ENCODE results near the gene ATG9B. TPM values are rescaled to one million over a fixed set of nuclear protein-coding genes. Genes with fewer than 3 reads are reported as not detected.

Gene ATG9B
- total RNA-seq, 2 experiments from 2014 or later = 6.8 to 7.4 TPM

DNA sequence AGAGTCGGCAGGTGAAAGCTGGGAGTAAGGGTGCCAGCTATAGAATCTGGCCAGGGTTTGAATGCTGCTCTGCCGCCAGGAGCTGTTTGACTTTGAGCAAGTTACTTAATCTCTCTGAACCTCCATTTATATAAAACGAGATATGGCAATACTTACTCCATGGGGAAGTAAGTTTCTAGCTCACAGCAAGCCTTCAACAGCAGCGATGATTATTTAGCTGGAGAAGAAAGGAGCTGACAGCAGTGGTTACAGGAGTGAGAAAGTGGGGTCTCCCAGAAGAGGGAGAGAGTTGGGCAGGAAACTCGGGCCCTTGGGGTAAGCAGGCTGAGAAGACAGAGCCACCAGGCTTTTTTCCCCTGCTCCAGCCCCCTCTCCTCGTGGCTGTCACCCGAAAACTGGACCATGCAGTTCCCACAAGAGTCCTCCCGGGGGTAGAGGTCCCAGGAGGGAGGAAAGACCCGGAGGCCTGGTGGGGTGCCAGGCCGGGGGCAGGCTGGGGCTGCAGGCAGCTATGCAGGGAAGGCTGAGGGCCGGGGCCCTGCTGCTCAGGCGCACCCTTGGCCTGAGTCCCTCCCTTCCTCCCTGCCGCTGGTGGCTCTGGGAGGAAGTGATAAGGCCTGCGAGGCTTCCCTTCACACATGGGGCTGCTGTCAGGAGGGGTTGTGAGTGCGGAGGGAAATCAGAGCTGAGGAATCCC, 30.0 kb downstream of the ATG9B start:
- Mint-ChIP-seq H3K27ac (peak overlapping the region; percentile 52), H3K36me3 (ENCODE audit: low read depth) (peaks cover 3% of the 10 kb centered on the region), H3K27me3 (ENCODE audit: low read depth) (peaks cover 12% of the 10 kb centered on the region), H3K9me3 (ENCODE audit: insufficient read depth) (peaks cover 13% of the 10 kb centered on the region), H3K4me1 (ENCODE audit: low read depth) (peaks cover 29% of the 10 kb centered on the region), H3K4me3 (peak overlapping the region; percentile 27)
- CTCF ChIA-PET = interaction anchor here (0.7 to 1.7 kb wide), 11 partner anchors 8 to 118 kb away, joined by 3 to 22 read pairs (median 4); no protein-coding TSS in a partner anchor
- POLR2A ChIA-PET = interaction anchor here (0.7 to 1.2 kb wide), 2 partner anchors 14 to 87 kb away, joined by 3 read pairs; partner anchors contain the start of gene FASTK
- peak; percentile 80 for ATAC-seq
- peak; percentile 54 for DNase-seq

DNA sequence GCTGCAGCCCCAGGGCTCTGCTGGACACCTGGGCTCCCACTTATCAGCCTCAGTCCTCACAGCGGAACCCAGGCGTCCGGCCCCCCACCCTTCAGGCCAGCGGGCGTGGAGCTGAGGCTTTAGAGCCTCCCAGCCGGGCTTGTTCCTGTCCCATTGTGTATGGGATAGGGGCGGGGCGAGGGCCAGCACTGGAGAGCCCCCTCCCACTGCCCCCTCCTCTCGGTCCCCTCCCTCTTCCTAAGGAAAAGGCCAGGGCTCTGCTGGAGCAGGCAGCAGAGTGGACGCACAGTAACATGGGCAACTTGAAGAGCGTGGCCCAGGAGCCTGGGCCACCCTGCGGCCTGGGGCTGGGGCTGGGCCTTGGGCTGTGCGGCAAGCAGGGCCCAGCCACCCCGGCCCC, 30.8 kb downstream of the ATG9B start:
- ATAC-seq (no peak), DNase-seq (no peak)
- no peak overlapping the region for H3K27ac Mint-ChIP-seq
- H3K4me1 Mint-ChIP-seq (ENCODE audit: low read depth) = peaks cover 34% of the 10 kb centered on the region
- H3K4me3 Mint-ChIP-seq = no peak overlapping the region
- POLR2A ChIA-PET = interaction anchor here (1.2 kb wide), 2 partner anchors 56 to 87 kb away, joined by 3 read pairs; partner anchors contain the start of gene FASTK
- H3K27me3 Mint-ChIP-seq (ENCODE audit: low read depth) = peaks cover 12% of the 10 kb centered on the region
- H3K9me3 Mint-ChIP-seq (ENCODE audit: insufficient read depth) = peaks cover 13% of the 10 kb centered on the region
- peaks cover 3% of the 10 kb centered on the region for H3K36me3 Mint-ChIP-seq (ENCODE audit: low read depth)
- CTCF ChIA-PET = interaction anchor here (0.9 to 1.7 kb wide), 9 partner anchors 8 to 95 kb away, joined by 3 to 22 read pairs (median 4); no protein-coding TSS in a partner anchor

DNA sequence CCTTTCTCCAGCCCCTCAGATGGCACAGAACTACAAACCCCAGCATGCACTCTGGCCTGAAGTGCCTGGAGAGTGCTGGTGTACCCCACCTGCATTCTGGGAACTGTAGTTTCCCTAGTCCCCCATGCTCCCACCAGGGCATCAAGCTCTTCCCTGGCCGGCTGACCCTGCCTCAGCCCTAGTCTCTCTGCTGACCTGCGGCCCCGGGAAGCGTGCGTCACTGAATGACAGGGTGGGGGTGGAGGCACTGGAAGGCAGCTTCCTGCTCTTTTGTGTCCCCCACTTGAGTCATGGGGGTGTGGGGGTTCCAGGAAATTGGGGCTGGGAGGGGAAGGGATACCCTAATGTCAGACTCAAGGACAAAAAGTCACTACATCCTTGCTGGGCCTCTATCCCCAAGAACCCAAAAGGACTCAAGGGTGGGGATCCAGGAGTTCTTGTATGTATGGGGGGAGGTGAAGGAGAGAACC, 31.4 kb downstream of the ATG9B start:
- Mint-ChIP-seq H3K4me3 (no peak overlapping the region), H3K4me1 (ENCODE audit: low read depth) (peaks cover 34% of the 10 kb centered on the region), H3K27me3 (ENCODE audit: low read depth) (peaks cover 16% of the 10 kb centered on the region), H3K9me3 (ENCODE audit: insufficient read depth) (peaks cover 13% of the 10 kb centered on the region), H3K27ac (no peak overlapping the region), H3K36me3 (ENCODE audit: low read depth) (peaks cover 3% of the 10 kb centered on the region)
- POLR2A ChIA-PET = interaction anchor here (1.2 kb wide), 1 partner anchor 57 kb away, joined by 3 read pairs; no protein-coding TSS in a partner anchor
- CTCF ChIA-PET = interaction anchor here (0.7 to 1.6 kb wide), 7 partner anchors 13 to 214 kb away, joined by 3 to 5 read pairs (median 3); no protein-coding TSS in a partner anchor
- DNase-seq (peak; percentile 43), ATAC-seq (peak; percentile 57)

DNA sequence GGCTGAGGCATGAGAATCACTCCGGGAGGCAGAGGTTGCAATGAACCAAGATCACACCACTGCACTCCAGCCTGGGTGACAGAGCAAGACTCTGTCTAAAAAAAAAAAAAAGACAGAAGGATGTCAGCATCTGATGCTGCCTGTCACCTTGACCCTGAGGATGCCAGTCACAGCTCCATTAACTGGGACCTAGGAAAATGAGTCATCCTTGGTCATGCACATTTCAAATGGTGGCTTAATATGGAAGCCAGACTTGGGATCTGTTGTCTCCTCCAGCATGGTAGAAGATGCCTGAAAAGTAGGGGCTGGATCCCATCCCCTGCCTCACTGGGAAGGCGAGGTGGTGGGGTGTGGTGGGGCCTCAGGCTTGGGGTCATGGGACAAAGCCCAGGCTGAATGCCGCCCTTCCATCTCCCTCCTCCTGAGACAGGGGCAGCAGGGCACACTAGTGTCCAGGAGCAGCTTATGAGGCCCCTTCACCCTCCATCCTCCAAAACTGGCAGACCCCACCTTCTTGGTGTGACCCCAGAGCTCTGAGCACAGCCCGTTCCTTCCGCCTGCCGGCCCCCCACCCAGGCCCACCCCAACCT, 32.1 kb downstream of the ATG9B start:
- no peak overlapping the region for H3K27ac Mint-ChIP-seq
- no peak for ATAC-seq
- peaks cover 28% of the 10 kb centered on the region for H3K4me1 Mint-ChIP-seq (ENCODE audit: low read depth)
- peaks cover 16% of the 10 kb centered on the region for H3K27me3 Mint-ChIP-seq (ENCODE audit: low read depth)
- H3K9me3 Mint-ChIP-seq (ENCODE audit: insufficient read depth) = peaks cover 13% of the 10 kb centered on the region
- peaks cover 3% of the 10 kb centered on the region for H3K36me3 Mint-ChIP-seq (ENCODE audit: low read depth)
- H3K4me3 Mint-ChIP-seq = no peak overlapping the region
- POLR2A ChIA-PET = interaction anchor here (1.2 kb wide), 1 partner anchor 58 kb away, joined by 3 read pairs; no protein-coding TSS in a partner anchor
- CTCF ChIA-PET = interaction anchor here (0.7 to 0.9 kb wide), 5 partner anchors 13 to 213 kb away, joined by 3 read pairs; no protein-coding TSS in a partner anchor
- no peak for DNase-seq

DNA sequence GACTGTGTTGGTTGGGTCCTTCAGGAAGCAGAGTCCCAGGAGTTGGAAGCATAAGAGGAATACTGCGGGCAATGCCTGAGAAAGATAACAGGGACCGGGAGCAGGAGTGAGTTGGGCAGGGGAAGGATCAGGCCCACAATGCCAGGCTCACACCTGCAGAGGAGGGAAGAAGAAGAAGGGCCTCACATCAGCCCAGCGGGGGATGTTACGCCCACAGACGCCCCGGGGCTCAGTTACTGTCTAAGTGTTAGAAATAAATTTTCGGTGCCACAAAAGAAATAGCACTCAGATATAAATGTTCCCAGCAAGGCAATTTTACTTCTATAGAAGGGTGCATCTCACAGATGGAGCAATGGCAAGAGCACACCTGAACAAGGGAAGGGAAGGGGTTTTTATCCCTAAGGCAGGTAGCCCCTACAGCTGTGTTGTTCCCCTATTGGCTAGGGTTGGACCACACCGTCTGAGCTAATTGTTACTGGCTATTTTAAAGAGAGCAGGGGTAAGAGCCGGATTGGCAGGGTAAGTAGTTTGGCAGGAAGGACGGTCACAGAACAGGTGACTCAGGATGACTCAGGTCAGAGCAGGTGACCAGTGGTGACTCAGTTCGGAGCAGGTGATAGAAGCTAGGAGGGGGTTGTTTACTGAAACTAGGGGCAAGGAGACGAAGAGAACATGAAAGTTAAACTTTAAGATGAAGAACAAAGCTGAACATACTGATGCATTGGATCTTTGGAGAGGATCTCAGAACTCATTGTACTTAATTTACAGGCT, 33.7 kb downstream of the ATG9B start, which contains the start of gene NOS3:
TSS of gene NOS3 (plus strand) at position 602 of the 771 bp plus-strand sequence. CDS start 2,787 bp downstream, outside the sequence.
- Mint-ChIP-seq H3K27me3 (ENCODE audit: low read depth) (peaks cover 19% of the 10 kb centered on the region), H3K9me3 (ENCODE audit: insufficient read depth) (peaks cover 13% of the 10 kb centered on the region), H3K36me3 (ENCODE audit: low read depth) (peaks cover 3% of the 10 kb centered on the region), H3K4me3 (no peak within 1 kb of the TSS), H3K27ac (peak within 1 kb of the TSS; percentile 52), H3K4me1 (ENCODE audit: low read depth) (peaks cover 29% of the 10 kb centered on the region)
- no peak for DNase-seq
- POLR2A ChIA-PET = no interaction called here
- no peak for ATAC-seq
- CTCF ChIA-PET = interaction anchor here (0.7 to 1.9 kb wide), 4 partner anchors 24 to 39 kb away, joined by 3 to 5 read pairs (median 4); no protein-coding TSS in a partner anchor

DNA sequence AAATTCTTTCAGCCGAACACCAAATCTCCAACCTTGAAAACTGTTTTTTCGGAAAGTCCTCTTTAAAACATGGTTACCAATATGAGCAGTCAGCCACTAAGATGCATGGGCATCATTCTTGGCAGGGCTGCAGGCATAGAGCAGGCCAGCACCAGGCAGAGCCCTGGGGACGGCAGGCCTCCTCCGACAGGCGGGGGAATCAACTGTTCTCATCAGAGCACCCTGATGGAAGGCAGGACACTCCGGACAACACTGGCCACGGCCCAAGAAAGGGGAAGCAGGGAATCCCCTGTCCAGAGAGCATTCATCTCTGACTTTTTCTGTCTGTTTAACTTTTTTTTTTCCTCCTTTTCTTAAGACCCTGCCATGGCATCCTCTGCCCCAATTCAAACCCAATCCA, 34.8 kb downstream of the ATG9B start:
- DNase-seq (no peak), ATAC-seq (no peak)
- H3K36me3 Mint-ChIP-seq (ENCODE audit: low read depth) = peaks cover 3% of the 10 kb centered on the region
- H3K4me3 Mint-ChIP-seq = no peak overlapping the region
- H3K27me3 Mint-ChIP-seq (ENCODE audit: low read depth) = peaks cover 21% of the 10 kb centered on the region
- CTCF ChIA-PET = interaction anchor here (0.7 to 1.9 kb wide), 9 partner anchors 13 to 91 kb away, joined by 3 to 10 read pairs (median 4); no protein-coding TSS in a partner anchor
- POLR2A ChIA-PET = interaction anchor here (0.6 kb wide), 1 partner anchor 250 kb away, joined by 3 read pairs; no protein-coding TSS in a partner anchor
- peak overlapping the region; percentile 52 for H3K27ac Mint-ChIP-seq
- H3K9me3 Mint-ChIP-seq (ENCODE audit: insufficient read depth) = peaks cover 13% of the 10 kb centered on the region
- peaks cover 22% of the 10 kb centered on the region for H3K4me1 Mint-ChIP-seq (ENCODE audit: low read depth)

DNA sequence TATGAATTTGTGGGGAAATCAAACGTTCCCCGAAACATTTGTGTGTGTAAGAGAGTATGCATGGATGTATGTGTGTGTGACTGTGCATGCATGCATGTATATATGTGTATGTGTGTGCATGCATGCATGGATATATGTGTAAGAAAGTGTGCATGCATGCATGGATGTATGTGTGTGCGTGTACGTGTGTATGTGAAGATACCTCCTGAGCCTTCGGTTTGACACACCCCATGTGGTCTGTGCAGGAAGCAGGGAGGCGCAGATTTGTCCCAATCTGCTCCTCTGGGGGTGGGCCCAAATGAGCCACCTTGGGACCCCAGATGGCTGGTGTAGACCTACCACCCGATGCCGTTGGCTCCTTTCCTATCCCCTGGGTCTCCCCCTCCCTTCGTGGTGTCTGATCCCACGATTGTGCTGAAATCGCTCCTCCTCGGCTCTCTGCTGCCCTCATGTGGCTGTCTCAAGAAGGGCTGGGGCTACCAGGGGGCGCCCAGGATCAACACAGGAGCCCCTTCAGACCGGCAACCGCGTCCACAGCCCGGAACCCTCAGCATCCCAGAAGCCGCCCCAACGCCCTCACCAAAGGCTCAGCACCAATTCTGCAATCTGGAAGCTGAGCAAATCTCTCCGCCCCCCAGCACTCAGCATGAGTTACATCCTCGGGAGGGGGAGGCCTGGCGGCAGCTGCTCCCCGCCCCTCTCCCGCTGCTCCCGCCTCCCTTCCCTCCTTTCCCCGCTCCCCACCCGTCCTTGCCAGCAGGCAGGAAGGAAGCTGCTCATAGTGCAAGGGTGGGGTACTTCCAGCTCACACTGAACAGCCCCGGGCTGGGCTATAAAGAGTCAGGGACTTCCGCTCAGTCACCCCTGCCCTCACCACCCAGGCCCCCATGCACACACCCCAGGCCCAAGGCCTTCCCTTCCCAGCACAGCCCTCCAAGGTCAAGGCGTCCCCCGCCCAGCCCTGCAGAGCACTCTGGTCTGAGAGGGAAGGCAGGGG, 35.8 kb downstream of the ATG9B start:
- H3K4me3 Mint-ChIP-seq = no peak overlapping the region
- POLR2A ChIA-PET = interaction anchor here (0.8 kb wide), 1 partner anchor 20 kb away, joined by 3 read pairs; no protein-coding TSS in a partner anchor
- DNase-seq (peak; percentile 75), ATAC-seq (peak; percentile 73)
- peaks cover 16% of the 10 kb centered on the region for H3K4me1 Mint-ChIP-seq (ENCODE audit: low read depth)
- CTCF ChIA-PET = interaction anchor here (0.7 to 1.5 kb wide), 10 partner anchors 14 to 90 kb away, joined by 3 to 10 read pairs (median 4); no protein-coding TSS in a partner anchor
- peaks cover 25% of the 10 kb centered on the region for H3K27me3 Mint-ChIP-seq (ENCODE audit: low read depth)
- H3K9me3 Mint-ChIP-seq (ENCODE audit: insufficient read depth) = peaks cover 13% of the 10 kb centered on the region
- no peak overlapping the region for H3K27ac Mint-ChIP-seq
- H3K36me3 Mint-ChIP-seq (ENCODE audit: low read depth) = peaks cover 3% of the 10 kb centered on the region

DNA sequence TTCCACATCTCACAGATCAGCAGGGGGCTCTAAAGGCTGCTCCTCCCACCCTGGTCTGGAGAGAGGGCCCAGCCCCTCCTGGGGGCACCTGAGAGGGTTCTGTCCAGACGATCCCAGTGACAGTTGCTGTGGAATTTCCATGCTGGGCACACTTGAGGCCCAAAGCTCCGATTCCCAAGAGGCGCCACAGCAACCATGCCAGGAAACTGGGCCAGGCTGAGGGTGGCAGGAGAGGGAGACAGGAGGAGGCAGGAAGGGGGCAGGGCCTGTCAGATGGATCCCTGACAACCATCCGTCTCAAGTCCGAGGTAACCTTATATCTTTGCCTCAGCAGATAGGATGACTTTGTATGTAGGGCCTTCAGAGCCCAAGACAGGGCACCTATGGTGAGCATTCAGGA, 37.7 kb downstream of the ATG9B start:
- DNase-seq (no peak), ATAC-seq (no peak)
- H3K27me3 Mint-ChIP-seq (ENCODE audit: low read depth) = peaks cover 34% of the 10 kb centered on the region
- peaks cover 16% of the 10 kb centered on the region for H3K4me1 Mint-ChIP-seq (ENCODE audit: low read depth)
- no peak overlapping the region for H3K4me3 Mint-ChIP-seq
- ChIA-PET CTCF (interaction anchor here (0.6 to 6.3 kb wide), 13 partner anchors 8 to 127 kb away, joined by 3 to 82 read pairs (median 7); partner anchors contain the start of gene AGAP3), POLR2A (no interaction called here)
- peaks cover 3% of the 10 kb centered on the region for H3K36me3 Mint-ChIP-seq (ENCODE audit: low read depth)
- H3K9me3 Mint-ChIP-seq (ENCODE audit: insufficient read depth) = peaks cover 13% of the 10 kb centered on the region
- H3K27ac Mint-ChIP-seq = no peak overlapping the region

DNA sequence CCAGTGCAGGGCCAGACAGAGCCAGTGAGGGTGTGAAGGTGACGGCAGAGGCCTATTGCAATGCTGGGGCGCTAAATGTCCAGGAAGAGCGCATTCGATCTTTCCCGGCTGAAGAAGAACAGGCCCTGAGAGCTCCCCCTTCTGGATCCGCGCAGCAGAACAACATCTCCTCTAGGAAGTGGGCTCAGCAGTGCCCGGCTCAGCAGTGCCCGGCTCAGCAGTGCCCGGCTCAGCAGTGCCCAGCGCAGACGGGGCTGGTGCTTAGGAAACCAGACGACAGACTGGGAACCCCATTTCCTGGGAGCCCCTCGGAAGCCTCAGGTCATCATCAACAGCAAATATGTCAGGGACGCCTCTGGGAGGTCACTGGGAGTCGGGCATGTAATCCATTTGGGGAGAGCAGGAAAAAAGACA, 38.2 kb downstream of the ATG9B start:
- H3K36me3 Mint-ChIP-seq (ENCODE audit: low read depth) = peaks cover 3% of the 10 kb centered on the region
- no peak overlapping the region for H3K4me3 Mint-ChIP-seq
- H3K27ac Mint-ChIP-seq = no peak overlapping the region
- ChIA-PET POLR2A (no interaction called here), CTCF (interaction anchor here (0.6 to 6.3 kb wide), 19 partner anchors 8 to 256 kb away, joined by 3 to 82 read pairs (median 4); partner anchors contain the start of gene AGAP3)
- H3K9me3 Mint-ChIP-seq (ENCODE audit: insufficient read depth) = peaks cover 11% of the 10 kb centered on the region
- ATAC-seq (no peak), DNase-seq (peak; percentile 69)
- peaks cover 39% of the 10 kb centered on the region for H3K27me3 Mint-ChIP-seq (ENCODE audit: low read depth)
- peaks cover 16% of the 10 kb centered on the region for H3K4me1 Mint-ChIP-seq (ENCODE audit: low read depth)

DNA sequence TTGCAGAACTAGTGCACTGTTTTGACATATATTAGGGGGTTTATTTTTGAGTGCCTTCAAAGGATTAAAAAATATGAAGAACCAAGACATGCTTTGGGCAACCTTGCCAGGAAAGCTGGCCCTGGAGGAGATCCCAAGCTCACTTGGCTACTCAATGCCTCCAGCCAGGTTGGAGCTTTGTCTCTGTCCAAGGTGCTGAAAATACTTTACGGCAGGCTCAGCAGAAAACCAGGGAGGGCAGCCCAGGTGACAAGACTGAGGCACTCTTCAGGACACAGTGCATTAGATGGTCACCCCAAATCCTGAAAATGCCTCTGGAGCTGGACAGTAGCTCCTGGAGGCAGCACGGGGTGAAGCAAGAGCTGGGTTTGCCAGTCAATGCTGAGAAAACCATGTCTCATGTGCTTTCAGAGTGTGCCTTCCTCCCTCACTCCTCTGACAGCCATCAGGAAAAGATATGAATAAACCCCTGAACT, 40.4 kb downstream of the ATG9B start:
- POLR2A ChIA-PET = no interaction called here
- Mint-ChIP-seq H3K36me3 (ENCODE audit: low read depth) (no peaks in the 10 kb centered on the region), H3K27me3 (ENCODE audit: low read depth) (peaks cover 49% of the 10 kb centered on the region)

More for the DNA sequence above, 40.4 kb downstream of the ATG9B start:
- H3K9me3 Mint-ChIP-seq (ENCODE audit: insufficient read depth) = no peaks in the 10 kb centered on the region
- DNase-seq (peak; percentile 65), ATAC-seq (peak; percentile 22)
- H3K27ac Mint-ChIP-seq = no peak overlapping the region
- H3K4me1 Mint-ChIP-seq (ENCODE audit: low read depth) = peaks cover 15% of the 10 kb centered on the region
- CTCF ChIA-PET = interaction anchor here (0.8 to 6.3 kb wide), 8 partner anchors 10 to 86 kb away, joined by 3 to 82 read pairs (median 28); partner anchors contain the start of gene ABCB8
- no peak overlapping the region for H3K4me3 Mint-ChIP-seq
